ENCODE results near the gene B4GALT2.

Gene B4GALT2

GRCh38 chr1:44008259-44008658 is 29.2 kb downstream of the B4GALT2 start:
- DNase-seq = no peak

DNA sequence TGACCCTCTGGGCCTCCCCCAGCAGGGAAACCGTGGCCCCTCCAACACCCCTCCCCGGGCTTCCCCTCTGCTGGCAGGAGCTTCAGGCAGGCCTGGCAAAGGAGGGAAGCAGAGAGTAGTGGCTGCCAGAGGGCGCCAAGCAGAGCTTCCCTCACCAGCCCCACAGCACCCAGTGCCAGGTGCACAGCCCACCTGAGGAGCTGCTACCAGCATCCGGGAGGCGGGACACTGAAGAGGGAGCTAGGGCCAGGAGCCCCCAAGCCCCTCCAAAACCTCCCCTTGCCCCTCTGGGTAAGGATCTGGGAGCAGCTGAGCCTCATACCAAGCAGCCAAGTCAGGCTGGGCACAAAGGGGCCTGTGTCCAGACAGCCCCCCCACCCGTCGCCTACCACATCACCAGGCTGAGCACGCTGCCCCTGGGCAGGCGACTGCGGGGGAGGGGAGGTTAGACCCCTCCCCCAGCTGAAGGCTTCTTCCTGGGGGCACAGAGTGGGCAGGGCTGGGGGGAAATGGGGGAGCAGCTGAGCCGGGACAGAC is 32.0 kb downstream of the B4GALT2 start:
- DNase-seq = no peak

DNA sequence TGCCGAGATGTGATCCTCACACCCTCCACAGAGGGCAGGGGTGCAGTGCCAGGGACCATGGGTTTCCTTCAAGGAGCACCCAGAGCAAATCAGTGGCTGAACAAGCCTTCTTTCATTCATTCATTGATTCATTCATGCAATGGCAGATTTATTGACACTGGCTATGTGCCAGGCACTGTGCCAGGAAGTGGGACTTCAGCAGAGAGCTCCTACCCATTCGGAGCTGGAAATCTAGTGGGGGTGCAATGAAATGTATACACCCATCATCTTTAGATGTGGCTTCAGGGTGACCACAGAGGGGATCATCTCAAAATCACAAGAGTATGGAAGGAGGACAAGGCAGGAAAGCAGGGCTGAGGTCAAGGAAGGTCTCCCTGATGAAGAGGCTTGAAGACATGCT is 33.4 kb downstream of the B4GALT2 start:
- DNase-seq = no peak

DNA sequence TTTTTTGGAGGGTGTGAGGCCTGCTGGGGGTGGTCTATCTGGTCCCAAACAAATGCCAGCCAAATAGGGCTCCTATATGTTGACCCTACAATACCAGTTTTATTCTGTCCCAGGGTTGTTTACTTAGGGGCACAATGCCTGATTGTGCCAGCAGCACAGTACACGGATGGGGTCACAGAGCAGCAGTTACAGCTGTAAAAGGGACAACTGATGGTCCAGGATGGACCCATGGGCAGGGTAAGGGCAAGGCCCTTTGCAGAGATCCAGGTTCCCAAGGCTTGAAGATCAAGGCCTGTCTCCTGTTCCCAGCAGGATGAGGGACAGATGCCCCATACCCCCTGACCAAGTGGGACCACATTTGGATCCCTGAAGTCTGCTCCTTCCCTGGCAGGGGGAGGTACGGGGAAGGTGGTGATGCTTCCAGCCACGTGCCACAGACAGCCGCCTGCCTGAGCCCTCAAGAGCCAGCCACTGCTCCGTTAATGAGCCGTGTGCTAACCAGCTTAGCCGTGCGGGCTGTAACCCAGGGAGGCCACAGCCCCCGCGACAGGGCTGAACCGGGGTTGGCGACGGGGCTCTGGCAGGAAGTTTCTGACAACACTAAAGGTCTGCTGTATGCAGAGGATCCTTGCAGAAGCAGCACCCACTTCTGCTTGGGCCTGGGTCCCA is 34.1 kb downstream of the B4GALT2 start:
- DNase-seq = no peak

GRCh38 chr1:44013949-44014348 is 34.9 kb downstream of the B4GALT2 start:
- DNase-seq = no peak

DNA sequence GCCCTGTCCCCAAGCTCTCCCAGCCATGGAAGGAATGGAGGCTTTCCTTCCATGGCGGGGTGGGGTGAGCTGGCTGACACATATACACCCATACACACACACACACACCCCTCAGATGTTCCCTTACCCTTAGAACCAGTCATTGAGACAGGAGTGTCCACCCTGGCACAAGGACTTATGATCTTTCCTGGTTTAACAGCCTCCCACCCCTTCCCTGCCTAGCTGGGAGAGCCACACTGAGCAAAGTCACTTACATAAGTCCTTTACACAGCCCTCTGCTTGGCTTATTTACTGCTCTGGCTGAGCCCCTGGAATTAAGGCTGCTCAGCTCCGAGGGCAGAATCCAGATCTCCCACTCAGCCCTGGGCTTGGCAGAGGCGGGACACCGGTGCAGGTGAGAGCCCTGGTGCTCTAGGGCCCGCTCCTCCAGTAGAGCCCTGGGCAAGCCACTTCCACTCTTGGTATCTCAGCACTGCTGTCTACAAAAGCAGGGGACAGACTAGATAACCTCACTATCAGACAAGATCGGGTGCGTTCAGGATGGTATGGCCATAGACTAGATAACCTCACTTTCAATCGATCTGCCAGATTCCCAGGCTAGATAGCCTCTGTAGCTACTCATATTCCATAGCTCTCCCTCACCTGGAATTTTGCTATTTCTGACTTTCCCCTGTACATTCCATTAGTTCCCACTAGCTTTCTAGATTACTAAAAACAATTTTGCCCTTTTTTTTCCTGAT is 35.5 kb downstream of the B4GALT2 start:
- DNase-seq = no peak

- DNase-seq = no peak
These were observed 36.2 kb downstream of the B4GALT2 start for GRCh38 chr1:44015206-44015605.

DNA sequence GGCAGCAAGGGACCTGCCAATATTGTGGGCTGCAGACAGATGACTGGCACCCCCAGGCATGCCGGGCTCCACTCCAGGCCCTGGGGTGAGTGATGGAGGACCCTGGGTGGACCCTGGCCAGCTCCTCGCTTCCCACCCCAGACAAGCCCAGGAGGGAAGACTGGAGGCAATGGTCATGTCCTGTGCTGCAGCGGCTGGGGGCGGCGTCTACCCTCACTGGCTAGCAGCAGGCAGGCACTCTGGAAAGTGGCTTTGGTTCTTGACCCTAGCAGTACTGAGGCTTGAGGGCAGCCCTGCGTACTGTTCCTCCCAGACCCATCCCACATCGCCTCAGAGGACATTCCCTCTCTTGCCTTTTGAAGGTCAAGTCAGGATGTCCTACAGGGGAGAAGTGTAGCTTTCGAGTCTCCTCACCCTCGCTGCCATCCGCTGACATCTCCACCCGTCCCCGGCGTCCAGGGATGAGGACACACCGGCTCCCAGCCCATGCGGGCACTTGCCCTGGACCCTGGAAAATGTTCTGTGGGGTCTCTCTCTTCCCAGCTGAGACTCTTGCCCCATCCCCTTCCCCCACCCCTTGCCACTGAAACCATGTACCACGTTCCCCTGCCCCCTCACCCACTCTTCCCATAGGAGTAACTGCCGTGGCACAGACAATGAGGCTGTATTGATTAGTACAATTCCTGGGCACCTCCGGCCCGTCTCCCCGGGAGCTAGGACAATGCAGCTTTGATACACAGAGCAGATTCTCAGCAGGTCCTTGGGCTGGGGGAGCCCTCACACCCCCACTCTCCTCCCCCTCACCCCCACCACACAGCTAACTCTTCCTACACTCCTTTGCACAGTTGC is 37.3 kb downstream of the B4GALT2 start:
- DNase-seq = no peak

- no peak for DNase-seq
These were observed 37.9 kb downstream of the B4GALT2 start for GRCh38 chr1:44016890-44017400.

DNA sequence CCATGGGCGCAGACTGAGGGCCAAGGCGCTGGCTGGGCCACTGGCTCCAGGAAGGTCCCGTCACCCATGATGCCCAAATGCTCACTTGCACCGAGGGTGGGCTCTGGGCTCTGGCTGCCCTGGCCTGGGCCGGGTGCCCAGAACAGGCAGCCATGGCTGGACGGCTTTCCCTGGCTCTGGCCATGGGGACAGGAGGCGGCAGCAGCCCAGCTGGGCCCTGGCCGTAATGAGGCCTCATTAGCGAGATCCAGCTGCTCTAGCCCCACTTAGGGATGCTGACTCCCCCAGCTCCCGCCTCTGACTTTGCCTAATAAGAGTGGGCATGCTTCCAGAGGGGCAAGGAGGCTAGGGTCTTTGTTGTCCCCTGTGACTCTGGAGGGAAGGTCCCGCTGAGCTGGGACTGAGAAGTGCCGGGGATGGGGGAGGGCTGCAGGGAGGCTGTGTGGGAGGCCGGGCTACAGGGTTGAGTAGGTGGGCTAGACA is 40.5 kb downstream of the B4GALT2 start:
- DNase-seq = no peak

DNA sequence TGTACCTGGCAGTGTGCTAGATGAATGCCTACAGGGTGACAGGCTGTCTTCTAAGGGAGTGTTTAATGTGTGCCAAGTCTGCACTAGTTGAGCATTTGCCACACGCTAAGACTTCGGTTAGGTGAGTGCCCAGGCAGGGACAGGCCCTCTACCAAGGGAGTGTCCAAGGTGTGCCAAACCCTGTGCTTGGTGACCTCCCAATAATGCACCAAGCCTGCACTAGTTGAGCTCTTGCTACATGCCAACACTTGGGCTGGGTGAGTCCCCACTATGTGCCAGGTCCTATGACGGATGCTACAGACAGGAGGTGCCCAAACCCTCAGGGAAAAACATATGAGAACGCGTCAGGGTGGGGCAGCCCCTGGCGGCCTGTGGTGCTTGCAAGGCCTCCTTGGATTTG is 41.5 kb downstream of the B4GALT2 start:
- DNase-seq = no peak

- no peak for DNase-seq
These were observed 42.1 kb downstream of the B4GALT2 start for GRCh38 chr1:44021156-44021555.

DNA sequence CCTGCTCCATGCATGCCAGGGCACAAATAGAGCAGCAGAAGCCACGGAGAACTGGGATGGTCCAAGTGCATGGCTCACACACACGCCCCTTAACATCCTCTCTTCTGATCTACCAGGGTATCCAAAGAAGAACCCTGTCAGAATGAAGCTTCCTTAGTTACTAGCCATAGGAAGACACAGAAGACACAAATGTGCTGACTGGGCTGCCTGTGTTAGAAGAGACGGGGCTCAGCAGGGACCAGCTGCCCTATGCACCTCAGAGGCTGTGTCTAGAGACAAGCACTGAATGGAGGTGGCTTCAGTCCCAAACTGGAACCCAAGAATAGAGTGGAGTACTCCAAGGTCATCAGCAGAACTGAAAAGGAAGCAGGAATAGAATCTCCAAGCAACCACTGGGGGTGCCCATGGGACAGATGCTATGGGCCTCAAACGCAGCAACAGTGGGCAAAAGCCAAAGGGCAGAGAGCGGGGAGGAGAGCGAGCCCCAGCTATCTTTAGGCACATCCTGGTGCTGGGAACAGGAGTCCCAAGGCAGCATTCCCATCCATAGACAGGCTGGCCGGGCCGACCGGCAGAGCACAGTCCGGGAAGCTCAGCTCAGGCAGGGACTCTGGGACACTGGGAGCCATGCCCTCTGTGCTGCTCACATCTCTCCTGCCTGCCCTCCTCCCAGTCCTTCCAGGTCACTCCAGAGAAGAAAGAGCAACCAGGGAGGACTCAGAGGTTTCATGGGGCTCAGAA is 42.7 kb downstream of the B4GALT2 start:
- DNase-seq = no peak

- no peak for DNase-seq
These were observed 45.3 kb downstream of the B4GALT2 start for GRCh38 chr1:44024031-44024902.

DNA sequence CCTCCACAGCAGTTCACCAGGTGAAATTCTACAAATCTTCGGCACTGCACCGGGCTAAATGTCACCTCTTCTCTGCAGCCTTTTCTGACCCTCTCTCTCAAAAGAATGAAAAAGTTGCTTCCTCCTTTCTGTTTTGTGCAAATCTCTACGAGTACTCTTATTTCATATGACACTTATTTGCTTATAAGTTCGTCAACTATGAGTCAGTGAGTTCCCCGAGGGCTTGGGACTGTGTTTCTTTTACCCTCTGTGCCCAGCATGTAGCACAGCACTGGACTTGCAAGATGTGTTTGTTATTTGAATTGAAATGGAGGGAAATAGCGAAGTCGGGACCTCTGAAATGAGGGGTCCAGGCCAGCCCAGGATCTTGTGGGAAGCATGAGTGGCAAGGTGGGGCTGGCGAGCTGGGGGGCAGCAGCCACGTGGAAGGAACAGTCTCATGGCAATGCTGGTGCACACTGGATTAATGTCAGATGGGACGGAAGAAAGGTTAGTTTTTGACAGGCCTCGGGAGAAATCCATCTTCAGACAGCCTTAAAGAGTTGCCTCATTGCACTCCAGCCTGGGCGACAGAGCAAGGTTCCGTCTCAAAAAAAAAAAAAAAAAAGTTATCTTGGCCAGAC is 46.0 kb downstream of the B4GALT2 start:
- DNase-seq = no peak

- DNase-seq = no peak
These were observed 46.8 kb downstream of the B4GALT2 start for GRCh38 chr1:44025816-44026215.

- no peak for DNase-seq
These were observed 48.3 kb downstream of the B4GALT2 start for GRCh38 chr1:44027320-44027719.

- no peak for DNase-seq
These were observed 50.4 kb downstream of the B4GALT2 start for GRCh38 chr1:44029260-44029910.

DNA sequence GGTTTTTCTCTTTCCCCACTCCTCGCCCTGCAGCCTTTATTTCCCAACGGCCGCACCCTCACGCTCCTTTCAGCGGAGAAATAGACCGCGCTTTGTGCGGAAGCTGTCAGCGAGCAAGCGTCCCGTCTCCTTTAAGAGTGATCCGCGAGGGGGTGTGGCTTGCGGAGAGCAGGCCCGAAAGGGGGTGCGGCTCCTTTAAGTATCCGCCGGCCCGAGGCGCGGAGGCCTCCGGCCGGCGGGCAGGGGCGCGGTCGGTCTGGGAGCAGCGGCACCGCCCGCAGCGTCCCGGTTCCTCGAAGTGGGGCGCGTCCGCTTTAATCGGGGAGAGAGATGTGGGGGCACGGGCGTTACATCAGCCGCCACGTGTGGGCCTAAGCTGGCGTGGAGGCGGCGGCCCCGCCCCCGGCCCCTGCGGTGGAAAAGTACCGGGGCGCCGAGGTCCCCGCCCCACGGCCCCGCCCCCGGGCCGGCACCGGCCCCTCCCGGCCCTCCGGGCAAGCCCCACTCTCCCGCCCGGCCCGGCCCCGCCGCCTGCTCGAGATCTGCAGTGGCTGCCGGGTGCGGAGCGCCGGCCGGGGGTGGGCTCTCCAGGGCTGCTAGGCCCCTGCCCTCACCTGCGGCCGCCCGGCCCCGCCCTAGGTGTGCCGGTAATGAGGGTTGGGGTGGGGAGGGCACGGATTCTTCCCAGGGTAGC is 51.0 kb downstream of the B4GALT2 start:
- peak; percentile 97 for DNase-seq
